GM03348 (cell line): Measurements from ENCODE around the gene LIG3.
"Not testable (repeated sequence)": the region's sequence is repeated elsewhere in the genome, so short reads cannot be mapped to it uniquely, and the experiment has no call there.

Experiments used
- DNase-seq: peaks from one replicate; pipeline ENCODE4 v3.0.0; 2012; ENCODE audit warnings: low spot score

LIG3 gene

DNA sequence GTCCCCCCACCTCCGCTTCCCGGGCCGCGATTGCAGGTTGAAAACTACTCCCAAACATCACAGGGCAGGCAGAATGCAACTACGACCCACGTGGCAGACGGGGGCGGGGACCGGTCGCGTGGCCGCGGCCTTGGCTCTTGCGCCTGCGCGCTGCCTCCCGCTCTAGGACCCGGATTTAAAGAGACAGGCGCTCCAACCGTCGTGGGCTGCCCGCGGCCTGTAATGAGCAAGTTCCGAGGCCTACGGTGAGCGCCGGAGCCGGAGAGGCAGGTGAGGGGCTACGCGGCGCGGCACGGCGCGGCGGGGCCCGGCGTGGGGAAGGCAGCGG is at the start of gene LIG3:
Gene LIG3 (plus strand): TSS at position 160 of the 328 bp plus-strand sequence. CDS start 2,494 bp downstream, outside the sequence.
- DNase-seq: peak; percentile 98

DNA sequence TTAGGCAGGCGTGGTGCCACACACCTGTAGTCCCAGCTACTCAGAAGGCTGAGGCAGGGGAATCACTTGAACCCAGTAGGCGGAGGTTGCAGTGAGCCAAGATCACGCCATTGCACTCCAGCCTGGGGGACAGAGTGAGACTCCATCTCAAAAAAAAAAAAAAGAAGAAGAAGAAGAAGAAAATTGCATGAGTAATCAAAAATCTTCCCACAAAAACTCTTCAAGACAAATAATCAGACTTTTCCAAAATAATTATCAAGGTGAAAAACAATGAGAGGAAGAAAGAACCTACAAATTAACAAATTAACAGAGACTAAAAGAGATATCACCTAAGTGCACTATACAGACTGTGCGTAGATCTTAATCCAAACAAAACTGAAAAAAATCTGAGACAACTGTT is 29.5 kb upstream of the LIG3 start:
- DNase-seq: not testable (repeated sequence)

DNA sequence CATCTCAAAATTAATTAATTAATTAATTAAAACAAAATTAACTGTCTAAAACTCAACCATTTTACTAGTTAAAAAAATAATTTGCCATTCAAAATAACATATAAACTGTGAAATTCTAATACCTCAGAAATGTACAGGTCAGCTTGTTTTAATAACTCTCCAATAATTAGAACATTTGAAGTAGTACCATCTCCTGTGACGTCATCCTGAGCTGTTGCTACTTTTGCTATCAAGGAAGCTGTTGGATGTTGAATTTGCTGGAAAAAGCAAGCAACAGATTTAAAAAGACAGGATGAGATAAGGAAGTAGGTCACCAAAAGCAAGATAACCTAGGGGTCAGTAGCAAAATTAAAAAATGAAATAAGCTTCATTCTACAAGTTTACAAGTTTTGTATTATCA is 21.9 kb upstream of the LIG3 start:
- DNase-seq: no peak

DNA sequence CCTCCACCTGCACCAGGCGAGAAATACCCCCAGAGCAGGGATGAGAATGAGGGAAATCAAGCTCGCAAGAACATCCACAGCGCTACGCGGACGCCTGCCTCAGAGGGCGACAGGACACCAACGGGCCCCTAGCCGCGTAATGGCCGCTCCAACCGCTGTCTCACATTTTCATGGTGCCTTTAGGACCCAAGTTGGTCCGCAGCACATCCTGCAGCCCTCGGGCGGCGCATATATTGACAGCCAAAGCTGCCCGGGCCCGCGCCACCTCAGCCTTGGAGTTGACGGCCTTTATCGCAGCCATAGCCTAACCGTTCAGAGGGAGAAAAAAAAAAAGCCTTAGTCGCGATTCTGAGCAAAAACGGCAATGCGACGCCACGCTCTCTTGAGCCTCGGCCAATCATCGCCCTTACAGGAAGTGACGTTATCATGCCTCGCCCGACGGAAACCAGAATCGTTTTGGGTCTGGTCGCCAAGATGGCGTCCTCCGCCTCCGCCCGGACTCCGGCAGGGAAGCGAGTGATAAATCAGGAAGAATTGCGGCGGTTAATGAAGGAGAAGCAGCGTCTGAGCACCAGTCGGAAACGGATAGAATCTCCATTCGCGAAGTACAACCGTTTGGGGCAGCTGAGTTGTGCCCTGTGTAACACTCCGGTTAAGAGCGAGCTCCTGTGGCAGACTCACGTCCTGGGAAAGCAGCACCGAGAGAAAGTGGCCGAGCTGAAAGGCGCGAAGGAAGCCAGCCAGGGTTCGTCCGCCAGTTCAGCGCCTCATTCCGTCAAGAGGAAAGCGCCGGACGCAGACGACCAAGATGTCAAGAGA is 19.0 kb upstream of the LIG3 start, which contains the start of the genes CCT6B and ZNF830:
Gene CCT6B (minus strand): TSS at position 368 of the 819 bp plus-strand sequence. CDS start 67 bp downstream, at position 301.
Gene ZNF830 (plus strand): TSS at position 448 of the 819 bp plus-strand sequence. CDS start 27 bp downstream, at position 475.
- DNase-seq: peak; percentile 95

DNA sequence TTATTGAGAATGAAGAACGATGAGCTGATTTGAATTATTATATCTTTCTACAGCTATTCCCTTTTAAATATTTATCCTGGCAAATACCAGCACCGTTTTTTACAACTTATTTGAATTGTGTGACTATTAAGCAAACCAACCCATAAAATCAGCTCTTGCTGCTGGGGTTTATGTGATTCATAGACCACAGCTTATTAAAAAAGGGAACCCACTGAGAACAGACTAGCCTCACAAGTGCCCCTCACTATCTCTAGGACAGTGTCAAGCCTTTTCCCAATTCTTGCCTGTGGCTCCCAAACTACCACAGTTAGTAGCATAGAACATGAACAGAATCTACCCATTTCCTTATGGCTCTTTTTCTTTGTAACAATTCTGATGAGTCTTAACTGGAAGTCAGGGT is 6.1 kb upstream of the LIG3 start:
- DNase-seq: no peak

DNA sequence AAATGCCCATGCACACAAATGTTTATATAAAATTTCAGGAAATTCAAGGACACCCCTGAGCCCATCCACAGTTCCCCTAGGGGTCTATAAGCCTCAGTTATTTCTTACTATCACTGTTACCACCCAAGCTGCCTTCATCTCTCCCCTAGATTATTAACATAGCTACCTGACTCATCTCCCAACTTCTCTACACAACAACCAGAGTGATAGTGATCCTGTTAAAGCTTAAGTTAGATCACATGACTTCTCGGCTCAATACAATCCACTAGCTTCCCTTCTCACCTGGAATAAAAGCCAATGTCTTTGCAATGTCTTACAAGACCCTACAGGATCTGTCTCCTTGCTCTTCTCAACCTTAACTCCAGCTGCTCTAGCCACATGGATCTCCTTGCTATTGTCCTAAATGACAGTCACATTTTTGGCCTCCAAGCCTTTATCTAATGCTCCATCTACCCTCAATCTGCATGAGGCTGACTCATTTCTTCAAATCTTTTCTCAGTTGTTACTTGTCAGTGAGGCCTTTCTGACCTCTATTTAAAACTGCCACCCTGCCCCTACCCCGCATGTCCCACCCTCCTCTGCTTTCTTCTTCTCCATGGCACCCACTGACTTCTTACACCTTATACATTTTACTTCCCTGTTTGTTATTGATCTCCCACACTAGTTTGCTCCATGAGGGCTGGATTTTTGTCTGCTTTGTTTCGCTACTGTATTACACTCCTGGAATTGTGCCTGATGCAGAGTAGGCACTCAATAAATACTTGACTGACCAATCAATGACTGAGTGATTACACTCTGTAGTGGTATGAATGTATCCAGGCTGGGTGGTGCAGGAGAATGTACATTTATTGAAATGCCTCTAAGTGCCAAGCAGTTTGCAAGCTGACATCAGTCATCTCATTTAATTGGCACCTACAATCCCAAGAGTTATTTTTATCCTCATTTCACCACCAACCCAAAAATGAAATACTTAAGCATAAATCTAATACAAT is 5.2 kb upstream of the LIG3 start:
- DNase-seq: no peak

DNA sequence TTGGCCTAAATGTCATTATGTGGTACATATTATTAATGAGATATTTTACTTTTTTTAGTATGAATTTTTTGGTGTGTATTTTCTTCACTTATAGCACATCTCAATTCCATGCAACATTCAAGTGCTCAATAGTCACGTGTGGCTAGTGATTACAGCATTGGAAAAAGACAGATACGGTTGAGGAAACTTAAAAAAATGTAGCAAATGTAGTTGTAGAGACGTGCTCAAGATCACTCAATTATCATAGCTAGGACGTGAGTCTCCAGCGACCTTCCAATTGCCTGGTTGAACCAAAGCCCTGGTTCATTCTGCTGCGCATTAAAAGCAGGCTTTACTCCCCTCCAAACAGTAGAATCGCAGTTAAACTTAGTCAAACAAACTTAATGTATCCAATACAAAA is 1.2 kb upstream of the LIG3 start:
- no peak for DNase-seq

DNA sequence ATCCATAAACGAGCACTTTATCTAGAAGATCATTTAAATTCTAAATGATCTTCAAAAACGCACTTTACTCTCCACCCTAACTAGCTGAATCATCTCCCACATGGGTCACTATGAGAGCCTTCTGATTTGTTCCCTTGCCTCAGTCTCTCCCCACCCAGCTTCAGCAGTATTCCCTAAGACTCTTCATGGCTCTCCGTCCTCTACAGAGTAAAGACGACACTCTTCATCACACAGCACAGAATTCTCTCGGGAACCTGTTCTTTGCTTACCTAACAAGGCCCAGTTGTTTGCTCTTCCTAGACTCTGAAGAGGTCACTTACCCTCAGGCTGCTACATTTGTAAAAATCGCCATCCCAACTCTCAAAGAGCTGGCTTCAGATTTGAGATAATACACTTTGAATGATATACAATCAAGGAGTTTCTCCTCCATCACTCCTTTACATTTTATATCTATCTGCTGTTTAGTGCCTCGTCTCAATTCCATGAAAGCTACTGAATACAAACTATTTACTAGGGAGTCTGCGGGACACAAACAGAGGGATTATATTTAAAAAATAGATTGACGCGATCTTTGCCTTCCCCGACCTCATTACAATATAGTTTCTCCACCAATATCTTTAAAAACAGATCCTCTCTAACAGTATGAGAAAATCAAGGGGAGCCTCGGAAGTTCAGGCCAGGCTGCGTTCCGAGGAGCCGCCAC is 511 bp upstream of the LIG3 start:
- DNase-seq: peak; percentile 47

DNA sequence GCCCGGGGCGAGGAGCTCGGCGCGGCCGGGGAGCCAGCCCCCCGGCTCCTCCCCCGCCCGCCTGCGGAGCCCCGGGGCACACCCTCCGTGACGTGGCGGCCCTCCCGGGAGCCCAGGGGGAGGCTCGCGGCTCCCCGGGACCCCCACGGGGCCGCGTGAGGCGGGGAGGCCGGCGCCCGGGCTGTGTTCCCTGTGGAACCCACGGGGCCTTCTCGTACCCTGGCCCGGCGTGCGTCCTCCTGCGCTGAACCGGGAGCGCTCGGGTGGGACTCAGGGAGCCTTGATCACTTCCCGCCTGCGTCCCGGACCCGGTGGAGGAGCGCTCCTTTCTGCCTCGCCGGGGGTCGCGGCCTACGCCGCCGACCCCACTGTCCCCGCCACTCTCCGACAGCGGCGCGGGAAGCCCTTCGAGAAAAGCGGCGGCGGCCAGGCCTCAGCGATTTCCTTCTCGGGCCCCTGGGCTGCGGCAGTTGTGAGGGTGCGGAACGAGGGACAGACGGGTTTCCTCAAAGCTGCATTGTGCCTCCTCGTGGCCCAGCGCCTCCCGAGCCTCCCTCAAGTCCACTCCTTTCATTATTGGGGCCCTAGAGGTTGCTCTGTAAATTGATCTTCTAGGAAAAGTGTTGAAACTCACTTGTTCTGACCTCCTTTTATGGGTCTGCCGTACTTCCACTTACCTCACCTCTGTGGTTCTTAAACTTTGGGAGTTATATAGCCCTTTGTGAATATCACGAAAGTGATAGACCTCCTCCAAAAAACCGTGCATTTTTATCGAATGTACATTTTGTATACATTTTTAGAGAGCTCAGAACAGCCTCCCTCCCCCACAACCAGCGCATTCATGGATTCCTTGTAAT is 597 bp downstream of the LIG3 start:
- peak; percentile 98 for DNase-seq

DNA sequence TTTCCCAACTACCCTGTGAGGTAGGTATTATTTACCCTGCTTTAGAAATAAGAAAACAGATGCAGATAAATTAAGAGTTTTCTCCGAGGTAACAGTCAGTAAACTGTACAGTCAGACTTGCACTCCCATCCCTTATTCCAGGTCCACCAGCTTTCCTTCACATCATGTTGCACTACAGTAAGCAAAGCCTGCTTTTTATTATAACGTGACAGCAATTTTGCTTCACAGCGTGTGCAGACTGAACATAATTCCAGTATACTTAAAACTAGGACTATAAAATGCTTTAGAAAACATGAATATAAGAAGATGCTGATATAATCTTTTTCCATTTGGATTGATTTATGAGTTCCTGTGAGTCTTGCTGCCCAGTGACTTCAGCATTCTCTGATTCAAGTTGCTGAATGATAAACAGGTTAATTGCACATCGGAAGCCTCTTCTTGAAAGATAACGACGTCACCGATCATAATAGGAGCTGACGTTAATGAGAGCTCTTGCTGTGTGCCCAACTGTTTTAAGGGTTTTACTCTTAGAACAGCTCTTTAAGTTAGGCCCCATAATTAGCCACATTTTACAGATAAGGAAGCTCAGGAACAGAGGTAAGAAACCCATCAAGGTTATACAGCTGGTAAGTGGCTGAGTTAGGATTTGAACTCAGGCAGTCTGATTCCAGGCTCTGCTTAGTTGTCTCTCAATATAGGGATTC is 1.4 kb downstream of the LIG3 start:
- peak; percentile 33 for DNase-seq

DNA sequence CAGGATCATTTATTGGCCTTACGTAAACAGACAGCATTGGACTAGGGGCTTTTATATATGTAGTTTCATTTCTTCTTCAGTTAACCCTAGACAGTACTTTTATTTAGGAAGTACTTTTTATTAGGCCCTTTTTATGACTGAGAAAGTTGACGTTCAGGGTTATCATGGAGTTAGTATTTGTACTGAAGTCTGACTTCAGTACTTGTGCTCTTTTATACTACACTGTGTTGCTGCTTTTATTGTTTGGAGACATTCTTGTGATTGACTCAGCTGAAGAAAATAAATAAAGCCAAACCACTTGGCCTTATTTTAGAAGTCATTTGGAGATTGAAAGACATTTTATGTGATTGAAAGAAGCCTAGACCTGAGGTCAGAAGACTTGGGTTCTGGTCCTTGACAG is 6.9 kb downstream of the LIG3 start:
- no peak for DNase-seq

DNA sequence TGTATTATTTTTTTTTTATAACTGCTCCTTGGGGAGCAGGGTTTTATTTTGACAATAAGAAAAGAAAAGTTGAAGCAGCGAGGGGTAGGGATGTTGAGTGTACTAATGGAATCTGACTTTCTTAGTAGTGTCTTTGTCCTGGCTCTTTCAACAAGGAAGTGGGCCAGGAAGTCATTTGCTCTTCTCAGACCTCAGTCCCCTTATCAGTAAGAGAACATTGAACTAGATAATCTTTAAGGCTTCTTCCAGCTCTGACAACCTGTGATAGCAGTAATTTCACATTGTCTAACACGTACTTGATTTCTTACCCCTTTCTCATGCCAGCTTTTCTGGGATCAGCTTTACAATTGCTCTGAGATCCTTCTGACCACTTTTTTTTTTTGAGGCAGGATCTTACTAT is 8.3 kb downstream of the LIG3 start:
- no peak for DNase-seq

DNA sequence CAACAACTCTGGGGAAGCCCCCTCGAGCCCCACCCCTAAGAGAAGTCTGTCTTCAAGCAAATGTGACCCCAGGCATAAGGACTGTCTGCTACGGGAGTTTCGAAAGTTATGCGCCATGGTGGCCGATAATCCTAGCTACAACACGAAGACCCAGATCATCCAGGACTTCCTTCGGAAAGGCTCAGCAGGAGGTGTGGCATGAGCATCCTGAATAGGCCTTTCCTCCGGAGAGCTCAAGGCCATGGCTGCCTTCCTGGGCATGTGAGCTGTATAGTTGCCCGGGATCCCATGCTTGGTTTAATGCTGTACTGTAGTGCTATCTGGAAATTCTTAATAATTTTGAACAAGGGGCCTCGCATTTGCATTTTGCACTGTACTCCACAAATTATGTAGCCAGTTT is 9.2 kb downstream of the LIG3 start:
- no peak for DNase-seq

DNA sequence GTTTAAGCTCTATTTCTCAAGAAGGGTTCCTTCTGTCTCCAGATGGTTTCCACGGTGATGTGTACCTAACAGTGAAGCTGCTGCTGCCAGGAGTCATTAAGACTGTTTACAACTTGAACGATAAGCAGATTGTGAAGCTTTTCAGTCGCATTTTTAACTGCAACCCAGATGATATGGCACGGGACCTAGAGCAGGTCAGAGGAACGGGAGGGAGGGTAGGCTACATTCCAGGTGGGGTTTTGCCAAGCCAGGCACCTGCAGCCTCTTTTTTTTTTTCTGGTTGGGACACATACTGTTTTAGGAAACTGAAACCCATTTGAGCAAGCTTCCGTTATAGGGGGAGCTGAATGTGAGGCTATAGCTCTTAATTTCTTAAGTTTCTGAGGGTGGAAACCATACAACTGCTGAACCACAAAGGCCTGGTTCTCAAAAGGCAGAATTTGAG is 10.6 kb downstream of the LIG3 start:
- DNase-seq: no peak

DNA sequence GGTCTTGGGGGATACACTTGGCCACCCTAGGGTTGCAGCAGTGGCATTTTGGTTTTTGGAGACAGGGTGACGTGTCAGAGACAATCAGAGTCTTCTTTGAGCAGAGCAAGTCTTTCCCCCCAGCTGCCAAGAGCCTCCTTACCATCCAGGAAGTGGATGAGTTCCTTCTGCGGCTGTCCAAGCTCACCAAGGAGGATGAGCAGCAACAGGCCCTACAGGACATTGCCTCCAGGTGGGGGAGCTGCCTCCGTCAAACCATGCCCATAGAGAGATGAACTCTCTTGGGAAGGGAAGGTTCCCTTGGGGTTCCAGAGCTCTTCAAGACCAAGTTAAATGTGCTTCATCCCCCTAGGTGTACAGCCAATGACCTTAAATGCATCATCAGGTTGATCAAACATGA is 11.3 kb downstream of the LIG3 start:
- no peak for DNase-seq

DNA sequence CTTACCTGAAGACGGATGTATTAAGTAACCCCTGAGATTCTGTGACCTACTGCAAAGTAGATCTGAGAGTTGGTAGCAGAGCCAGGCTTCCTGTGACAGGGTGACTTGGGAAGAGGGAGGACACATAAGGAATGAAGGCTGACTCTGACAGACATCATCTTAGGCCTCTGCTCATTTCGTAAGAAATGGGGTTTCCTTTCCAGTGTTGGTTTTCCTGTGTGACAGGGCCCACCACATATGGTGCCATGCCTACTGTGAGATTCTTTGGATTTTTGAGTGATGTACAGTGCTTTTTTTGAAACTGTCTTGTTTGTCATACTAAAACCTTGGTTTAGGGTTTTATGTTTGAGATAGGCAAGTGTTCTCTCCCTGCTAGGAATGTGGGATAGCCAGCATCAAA is 12.7 kb downstream of the LIG3 start:
- no peak for DNase-seq

DNA sequence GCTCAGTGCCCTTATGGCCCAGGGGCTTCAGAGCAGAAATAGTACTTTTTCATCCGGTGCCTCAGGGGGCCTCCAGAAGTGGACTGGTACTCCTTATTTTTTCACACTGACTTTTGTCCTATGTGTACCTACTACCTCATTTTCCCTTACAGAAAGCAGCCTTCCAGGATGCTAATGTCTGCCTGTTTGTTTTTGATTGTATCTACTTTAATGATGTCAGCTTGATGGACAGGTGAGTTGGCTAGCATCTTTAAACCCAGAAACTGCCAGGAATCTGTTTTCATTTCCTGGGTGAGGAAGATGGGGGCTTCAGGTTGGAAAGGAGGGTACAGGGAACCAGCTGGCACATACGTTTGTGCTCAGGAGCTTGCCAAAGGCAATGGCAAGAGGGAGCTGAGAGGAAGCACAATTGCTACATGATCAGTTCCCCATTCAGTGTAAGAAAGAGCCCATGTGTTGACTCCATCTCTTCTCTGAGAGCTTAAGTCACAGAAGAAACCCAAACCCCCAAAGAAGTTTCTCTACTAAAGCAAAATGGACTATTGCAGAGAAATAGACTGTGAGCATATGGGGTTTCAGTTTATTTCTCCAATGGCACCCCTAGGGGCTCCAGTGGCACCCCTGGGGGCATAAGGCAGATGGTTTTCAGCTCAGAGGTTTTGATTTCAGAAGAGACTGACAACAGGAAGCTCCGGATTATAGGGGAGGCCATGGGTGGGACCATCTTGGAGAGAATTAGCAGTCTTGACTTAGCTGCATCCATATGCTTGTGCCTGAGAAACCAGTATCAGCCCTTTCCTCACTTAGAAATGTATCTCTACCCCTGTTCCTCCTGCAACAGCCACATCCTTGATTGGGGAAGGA is 16.3 kb downstream of the LIG3 start:
- no peak for DNase-seq

DNA sequence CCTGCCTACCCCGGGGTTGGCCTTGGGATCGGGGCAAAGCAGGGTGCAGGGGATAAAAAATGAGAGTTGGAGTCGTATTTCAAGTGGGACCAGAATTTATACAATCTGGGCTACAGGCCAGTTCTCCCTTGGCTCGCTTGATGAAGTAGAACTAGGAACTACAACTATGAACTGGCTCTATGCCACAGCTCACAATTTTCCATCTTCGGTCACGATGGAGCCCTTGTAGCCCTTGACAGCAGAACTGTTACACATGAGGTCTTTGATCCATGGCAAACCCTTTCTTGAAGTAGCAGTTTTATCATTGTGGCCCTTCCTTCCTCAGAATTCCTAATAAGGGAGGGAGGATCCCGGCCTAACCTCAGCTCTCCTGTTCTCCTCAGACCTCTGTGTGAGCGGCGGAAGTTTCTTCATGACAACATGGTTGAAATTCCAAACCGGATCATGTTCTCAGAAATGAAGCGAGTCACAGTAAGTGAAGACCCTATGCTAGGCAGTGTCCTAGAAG is 17.1 kb downstream of the LIG3 start:
- no peak for DNase-seq

DNA sequence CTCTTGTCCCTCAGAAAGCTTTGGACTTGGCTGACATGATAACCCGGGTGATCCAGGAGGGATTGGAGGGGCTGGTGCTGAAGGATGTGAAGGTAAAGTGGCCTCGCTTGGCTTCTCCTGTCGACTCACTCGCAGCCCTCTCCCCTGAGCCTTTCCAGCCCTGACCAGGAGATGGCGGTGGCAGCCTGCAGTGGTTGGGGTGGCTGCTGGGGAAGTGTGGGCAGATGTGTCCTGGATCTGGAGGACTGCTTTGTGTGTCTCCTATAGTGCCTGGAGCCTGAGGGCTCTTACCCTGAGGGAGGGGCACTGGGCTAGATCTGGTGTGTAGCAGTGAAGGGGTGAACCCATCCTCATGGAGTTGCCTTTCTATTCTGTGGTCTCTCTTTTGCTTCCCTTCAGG is 17.9 kb downstream of the LIG3 start:
- peak; percentile 91 for DNase-seq
